Measurements from ENCODE around the gene PTPRD. TPM values are rescaled to one million over a fixed set of nuclear protein-coding genes. Genes with fewer than 3 reads are reported as not detected.
"Not testable (repeated sequence)": the region's sequence is repeated elsewhere in the genome, so short reads cannot be mapped to it uniquely, and the experiment has no call there.

PTPRD gene
- total RNA-seq, 1 donor from 2014 or later: 5.7 TPM

DNA sequence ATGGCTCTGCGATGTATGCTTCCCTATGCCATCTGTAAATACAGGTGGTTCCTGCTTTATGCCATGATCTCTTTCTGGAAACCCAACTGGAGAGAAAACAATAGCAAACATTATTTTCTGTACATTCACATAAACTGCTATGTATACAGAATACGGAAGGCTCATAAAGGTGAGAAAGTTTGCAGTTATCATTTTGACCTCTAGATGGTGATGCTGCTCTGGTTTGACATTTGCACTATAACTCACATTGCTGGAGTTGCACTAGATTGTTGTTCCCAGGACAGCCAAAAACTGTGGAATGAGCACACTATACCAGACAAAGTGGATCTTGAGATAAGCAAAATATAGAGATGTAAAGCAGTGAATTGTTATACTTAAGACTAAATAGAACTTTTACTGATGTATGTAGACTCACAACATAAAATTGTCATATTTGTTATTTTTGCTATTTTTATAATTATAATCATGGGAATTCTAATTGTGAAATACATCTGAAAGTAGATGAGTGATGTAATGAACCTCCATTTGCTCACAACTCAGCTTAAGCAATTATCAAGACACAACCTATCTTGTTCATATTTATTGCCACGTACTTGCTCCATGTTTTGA is 246.5 kb downstream of the PTPRD start:
- no peak overlapping the region for H3K4me3 Mint-ChIP-seq (ENCODE audit: unreplicated experiment)
- no peak overlapping the region for H3K27ac Mint-ChIP-seq (ENCODE audit: unreplicated experiment)
- H3K36me3 Mint-ChIP-seq (ENCODE audit: low read depth): no peaks in the 10 kb centered on the region
- TF ChIP-seq, protein P1, sequence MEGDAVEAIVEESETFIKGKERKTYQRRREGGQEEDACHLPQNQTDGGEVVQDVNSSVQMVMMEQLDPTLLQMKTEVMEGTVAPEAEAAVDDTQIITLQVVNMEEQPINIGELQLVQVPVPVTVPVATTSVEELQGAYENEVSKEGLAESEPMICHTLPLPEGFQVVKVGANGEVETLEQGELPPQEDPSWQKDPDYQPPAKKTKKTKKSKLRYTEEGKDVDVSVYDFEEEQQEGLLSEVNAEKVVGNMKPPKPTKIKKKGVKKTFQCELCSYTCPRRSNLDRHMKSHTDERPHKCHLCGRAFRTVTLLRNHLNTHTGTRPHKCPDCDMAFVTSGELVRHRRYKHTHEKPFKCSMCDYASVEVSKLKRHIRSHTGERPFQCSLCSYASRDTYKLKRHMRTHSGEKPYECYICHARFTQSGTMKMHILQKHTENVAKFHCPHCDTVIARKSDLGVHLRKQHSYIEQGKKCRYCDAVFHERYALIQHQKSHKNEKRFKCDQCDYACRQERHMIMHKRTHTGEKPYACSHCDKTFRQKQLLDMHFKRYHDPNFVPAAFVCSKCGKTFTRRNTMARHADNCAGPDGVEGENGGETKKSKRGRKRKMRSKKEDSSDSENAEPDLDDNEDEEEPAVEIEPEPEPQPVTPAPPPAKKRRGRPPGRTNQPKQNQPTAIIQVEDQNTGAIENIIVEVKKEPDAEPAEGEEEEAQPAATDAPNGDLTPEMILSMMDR (IDR thresholded peaks at IDR 0.05): peak; percentile 84
- no peaks in the 10 kb centered on the region for H3K4me1 Mint-ChIP-seq (ENCODE audit: low read depth)
- H3K9me3 Mint-ChIP-seq (ENCODE audit: low read depth): no peaks in the 10 kb centered on the region
- no peak for DNase-seq (ENCODE audit: low spot score)
- peaks cover 21% of the 10 kb centered on the region for H3K27me3 Mint-ChIP-seq (ENCODE audit: low read depth)

- TF ChIP-seq, protein P1 (IDR thresholded peaks at IDR 0.05): no peak
- H3K9me3 Mint-ChIP-seq (ENCODE audit: low read depth): no peaks in the 10 kb centered on the region
- H3K4me1 Mint-ChIP-seq (ENCODE audit: low read depth): no peaks in the 10 kb centered on the region
- no peak for DNase-seq (ENCODE audit: low spot score)
- no peaks in the 10 kb centered on the region for H3K36me3 Mint-ChIP-seq (ENCODE audit: low read depth)
- peaks cover 5% of the 10 kb centered on the region for H3K27me3 Mint-ChIP-seq (ENCODE audit: low read depth)
- H3K27ac Mint-ChIP-seq (ENCODE audit: unreplicated experiment): no peak overlapping the region
- no peak overlapping the region for H3K4me3 Mint-ChIP-seq (ENCODE audit: unreplicated experiment)
Observed at GRCh38 chr9:10354591-10354990, 258.2 kb downstream of the PTPRD start.

- H3K27me3 Mint-ChIP-seq (ENCODE audit: low read depth); H3K27ac Mint-ChIP-seq (ENCODE audit: unreplicated experiment); H3K36me3 Mint-ChIP-seq (ENCODE audit: low read depth); H3K9me3 Mint-ChIP-seq (ENCODE audit: low read depth); DNase-seq (ENCODE audit: low spot score); H3K4me1 Mint-ChIP-seq (ENCODE audit: low read depth); H3K4me3 Mint-ChIP-seq (ENCODE audit: unreplicated experiment): not testable (repeated sequence)
Observed at GRCh38 chr9:10345621-10346020, 267.2 kb downstream of the PTPRD start.

GRCh38 chr9:10341057-10341456 is 271.7 kb downstream of the PTPRD start:
- peaks cover 2% of the 10 kb centered on the region for H3K27me3 Mint-ChIP-seq (ENCODE audit: low read depth)
- TF ChIP-seq, protein P1 (IDR thresholded peaks at IDR 0.05): no peak

DNA sequence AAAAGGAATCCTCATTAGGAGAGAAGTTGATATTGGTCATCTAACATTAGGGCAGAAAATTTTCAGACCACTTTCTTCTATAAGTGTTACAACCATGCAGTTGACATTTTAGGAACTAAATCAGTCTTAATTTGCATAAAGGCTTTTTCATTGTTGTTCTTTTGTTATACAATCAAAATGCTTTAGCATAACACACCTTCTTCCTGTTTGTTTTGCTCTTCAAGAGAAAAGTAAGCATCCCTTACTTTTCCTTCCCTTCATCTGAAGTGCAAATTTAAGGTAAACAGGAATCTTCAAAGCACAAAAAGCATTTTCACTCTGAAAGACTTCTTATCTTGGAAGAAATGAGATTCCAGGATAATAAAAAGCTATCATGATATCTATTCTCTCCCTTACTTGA is 273.6 kb downstream of the PTPRD start:
- Mint-ChIP-seq H3K4me3 (ENCODE audit: unreplicated experiment) (no peak overlapping the region), H3K9me3 (ENCODE audit: low read depth) (peaks cover 3% of the 10 kb centered on the region), H3K27ac (ENCODE audit: unreplicated experiment) (no peak overlapping the region), H3K36me3 (ENCODE audit: low read depth) (no peaks in the 10 kb centered on the region), H3K27me3 (ENCODE audit: low read depth) (peaks cover 4% of the 10 kb centered on the region), H3K4me1 (ENCODE audit: low read depth) (no peaks in the 10 kb centered on the region)
- no peak for DNase-seq (ENCODE audit: low spot score)
- TF ChIP-seq, protein P1 (IDR thresholded peaks at IDR 0.05): no peak

More at GRCh38 chr9:10341057-10341456, 271.7 kb downstream of the PTPRD start:
- H3K36me3 Mint-ChIP-seq (ENCODE audit: low read depth): no peaks in the 10 kb centered on the region
- H3K4me1 Mint-ChIP-seq (ENCODE audit: low read depth): no peaks in the 10 kb centered on the region
- no peak for DNase-seq (ENCODE audit: low spot score)
- no peak overlapping the region for H3K4me3 Mint-ChIP-seq (ENCODE audit: unreplicated experiment)
- no peak overlapping the region for H3K27ac Mint-ChIP-seq (ENCODE audit: unreplicated experiment)
- H3K9me3 Mint-ChIP-seq (ENCODE audit: low read depth): peaks cover 6% of the 10 kb centered on the region

DNA sequence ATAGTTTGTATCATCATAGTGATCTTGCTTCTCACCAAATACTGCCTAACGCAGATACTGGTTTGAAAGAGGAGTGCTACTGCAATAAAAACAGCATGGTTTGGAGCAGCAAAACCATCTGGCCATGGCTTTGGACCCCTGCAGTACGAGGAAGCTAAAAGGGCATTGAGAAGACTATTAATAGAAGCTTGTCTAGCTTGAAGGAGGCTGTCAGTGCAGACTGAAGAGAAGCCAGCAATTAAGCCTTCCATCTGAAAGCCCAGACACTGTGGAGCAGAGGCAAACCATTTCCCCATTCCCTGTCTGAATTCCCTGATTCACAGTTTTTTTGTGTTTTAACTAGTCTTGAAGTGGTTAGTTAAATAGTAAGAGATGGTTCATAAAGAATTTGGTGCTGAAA is 281.6 kb downstream of the PTPRD start:
- TF ChIP-seq, protein P1 (IDR thresholded peaks at IDR 0.05): no peak
- Mint-ChIP-seq H3K27ac (ENCODE audit: unreplicated experiment) (no peak overlapping the region), H3K4me3 (ENCODE audit: unreplicated experiment) (no peak overlapping the region), H3K36me3 (ENCODE audit: low read depth) (no peaks in the 10 kb centered on the region), H3K4me1 (ENCODE audit: low read depth) (no peaks in the 10 kb centered on the region), H3K9me3 (ENCODE audit: low read depth) (no peaks in the 10 kb centered on the region), H3K27me3 (ENCODE audit: low read depth) (peaks cover 10% of the 10 kb centered on the region)
- no peak for DNase-seq (ENCODE audit: low spot score)

All from chondrocyte (in vitro differentiated cells).